ENCODE results near the gene HSD3B2. TPM values are rescaled to one million over a fixed set of nuclear protein-coding genes. Genes with fewer than 3 reads are reported as not detected.

HSD3B2 gene
- total and polyA plus RNA-seq, 2 experiments from 2014 or later, result not detected

- TF ChIP-seq NANOG (IDR thresholded peaks at IDR 0.05; ENCODE audit: borderline replicate concordance) (no peak), CTCF (conservative IDR thresholded peaks at IDR 0.05; ENCODE audit: low read depth in 2 of 2) (no peak), STAT1 (IDR thresholded peaks at IDR 0.05; ENCODE audit: unreplicated experiment) (no peak), ETS1 (IDR thresholded peaks at IDR 0.05) (no peak)
These were observed 46.4 kb upstream of the HSD3B2 start, which contains the start of gene HAO2 (continued) for GRCh38 chr1:119368554-119368953.

GRCh38 chr1:119370748-119371147 lies 44.2 kb upstream of the HSD3B2 start:
- Histone ChIP-seq H3K4me3 (no peak overlapping the region), H3K4me2 (no peak overlapping the region), H3K36me3 (ENCODE audit: insufficient read depth) (no peaks in the 10 kb centered on the region), H3K27me3 (ENCODE audit: insufficient read depth) (no peaks in the 10 kb centered on the region), H3K27ac (ENCODE audit: low read depth) (no peak overlapping the region), H3F3A (replicated peaks; ENCODE audit: low read depth) (no peaks in the 10 kb centered on the region), H4K20me1 (replicated peaks; ENCODE audit: insufficient read depth) (no peaks in the 10 kb centered on the region), H2AFZ (no peak overlapping the region), H3K9me2 (ENCODE audit: insufficient read depth) (no peaks in the 10 kb centered on the region), H3K4me1 (ENCODE audit: insufficient read depth) (peaks cover 11% of the 10 kb centered on the region), H3K79me2 (replicated peaks; ENCODE audit: insufficient read depth) (no peaks in the 10 kb centered on the region)
- peaks cover 25% of the 10 kb centered on the region for H3K4me1 Mint-ChIP-seq
- DNase-seq (ENCODE audit: low spot score), result no peak
- no peaks in the 10 kb centered on the region for H3K36me3 Mint-ChIP-seq (ENCODE audit: low read depth)
- H3K27ac Mint-ChIP-seq, result no peak overlapping the region
- ATAC-seq, result no peak
- no peak overlapping the region for H3K4me3 Mint-ChIP-seq
- H3K27me3 Mint-ChIP-seq (ENCODE audit: insufficient read depth, low read depth, poor library complexity), result no peaks in the 10 kb centered on the region
- H3K9me3 Mint-ChIP-seq, result no peaks in the 10 kb centered on the region
- TF ChIP-seq ZNF331 (CRISPR knock-in tag; IDR thresholded peaks at IDR 0.05; ENCODE audit: low read depth) (no peak), EZH2phosphoT487 (IDR thresholded peaks at IDR 0.05; ENCODE audit: unreplicated experiment) (no peak), JUNB (IDR thresholded peaks at IDR 0.05; ENCODE audit: unreplicated experiment) (no peak), ZNF462 (CRISPR knock-in tag; IDR thresholded peaks at IDR 0.05) (no peak), STAT1 (IDR thresholded peaks at IDR 0.05; ENCODE audit: unreplicated experiment) (no peak), ZNF114 (CRISPR knock-in tag; IDR thresholded peaks at IDR 0.05) (no peak), REST (IDR thresholded peaks at IDR 0.05; ENCODE audit: unreplicated experiment) (no peak), ETS1 (IDR thresholded peaks at IDR 0.05) (no peak), CREB1 (CRISPR knock-in tag; IDR thresholded peaks at IDR 0.05; ENCODE audit: low read depth) (no peak)
